ENCODE measurements around the gene SULT1B1. TPM values are rescaled to one million over a fixed set of nuclear protein-coding genes. Genes with fewer than 3 reads are reported as not detected.

The SULT1B1 gene
- total RNA-seq, 1 experiment from 2014 or later = 0.05 TPM

DNA sequence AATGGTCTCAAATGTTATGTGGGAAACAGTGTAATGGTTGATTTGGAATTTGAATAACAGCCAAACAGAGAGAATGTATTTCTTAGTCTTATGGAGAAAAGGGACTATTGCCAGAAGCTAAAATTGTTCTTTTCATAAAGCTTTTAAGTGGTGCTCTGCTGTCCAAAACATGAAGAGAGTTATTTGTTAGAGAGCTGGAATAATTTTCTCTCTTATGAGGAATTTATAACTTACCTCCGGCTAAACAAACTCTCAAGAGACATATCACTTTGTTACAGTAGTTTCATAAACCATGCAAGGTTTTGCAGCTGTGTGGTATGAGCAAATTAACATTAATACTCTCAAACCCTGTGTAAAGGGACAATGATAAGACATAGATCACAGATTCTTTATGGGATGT lies 28.6 kb downstream of the SULT1B1 start:
- ATAC-seq = no peak

DNA sequence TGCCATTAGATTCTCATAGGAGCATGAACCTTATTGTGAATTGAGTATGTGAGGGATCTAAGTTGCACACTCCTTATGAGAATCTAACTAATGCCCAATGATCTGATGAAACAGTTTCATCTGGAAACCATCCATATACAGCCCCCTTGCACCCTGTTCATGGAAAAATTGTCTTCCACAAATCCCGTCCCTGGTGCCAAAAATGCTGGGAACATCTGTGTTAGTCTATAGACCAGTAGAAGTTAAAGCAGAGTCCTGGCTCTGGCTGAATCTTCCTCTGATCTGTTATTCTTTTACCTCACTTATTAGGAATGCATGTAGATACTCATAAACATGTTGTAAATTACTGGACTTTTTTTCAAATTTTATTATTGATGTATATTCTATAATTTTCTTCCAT lies 29.2 kb downstream of the SULT1B1 start:
- Histone ChIP-seq H3K27me3 (ENCODE audit: control insufficient read depth, insufficient read depth, low read length) (no peaks in the 10 kb centered on the region), H3K4me1 (ENCODE audit: control insufficient read depth, insufficient read depth, low read length) (no peaks in the 10 kb centered on the region), H3K27ac (ENCODE audit: low read length) (no peak overlapping the region), H3K9me3 (ENCODE audit: control insufficient read depth, insufficient read depth, low read depth, low read length) (no peaks in the 10 kb centered on the region), H3K36me3 (ENCODE audit: control insufficient read depth, insufficient read depth, low read length) (no peaks in the 10 kb centered on the region), H3K4me3 (ENCODE audit: low read depth in 2 of 2, low read length in 2 of 2) (no peak overlapping the region)
- TF ChIP-seq POLR2AphosphoS5 (IDR thresholded peaks at IDR 0.05; ENCODE audit: low read depth, low read length) = no peak
- TF ChIP-seq, protein P1, sequence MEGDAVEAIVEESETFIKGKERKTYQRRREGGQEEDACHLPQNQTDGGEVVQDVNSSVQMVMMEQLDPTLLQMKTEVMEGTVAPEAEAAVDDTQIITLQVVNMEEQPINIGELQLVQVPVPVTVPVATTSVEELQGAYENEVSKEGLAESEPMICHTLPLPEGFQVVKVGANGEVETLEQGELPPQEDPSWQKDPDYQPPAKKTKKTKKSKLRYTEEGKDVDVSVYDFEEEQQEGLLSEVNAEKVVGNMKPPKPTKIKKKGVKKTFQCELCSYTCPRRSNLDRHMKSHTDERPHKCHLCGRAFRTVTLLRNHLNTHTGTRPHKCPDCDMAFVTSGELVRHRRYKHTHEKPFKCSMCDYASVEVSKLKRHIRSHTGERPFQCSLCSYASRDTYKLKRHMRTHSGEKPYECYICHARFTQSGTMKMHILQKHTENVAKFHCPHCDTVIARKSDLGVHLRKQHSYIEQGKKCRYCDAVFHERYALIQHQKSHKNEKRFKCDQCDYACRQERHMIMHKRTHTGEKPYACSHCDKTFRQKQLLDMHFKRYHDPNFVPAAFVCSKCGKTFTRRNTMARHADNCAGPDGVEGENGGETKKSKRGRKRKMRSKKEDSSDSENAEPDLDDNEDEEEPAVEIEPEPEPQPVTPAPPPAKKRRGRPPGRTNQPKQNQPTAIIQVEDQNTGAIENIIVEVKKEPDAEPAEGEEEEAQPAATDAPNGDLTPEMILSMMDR (IDR thresholded peaks at IDR 0.05) = no peak
- no peak for TF ChIP-seq SIN3A (IDR thresholded peaks at IDR 0.05; ENCODE audit: borderline replicate concordance, insufficient read depth, low read depth, low read length)
- TF ChIP-seq, protein P2, sequence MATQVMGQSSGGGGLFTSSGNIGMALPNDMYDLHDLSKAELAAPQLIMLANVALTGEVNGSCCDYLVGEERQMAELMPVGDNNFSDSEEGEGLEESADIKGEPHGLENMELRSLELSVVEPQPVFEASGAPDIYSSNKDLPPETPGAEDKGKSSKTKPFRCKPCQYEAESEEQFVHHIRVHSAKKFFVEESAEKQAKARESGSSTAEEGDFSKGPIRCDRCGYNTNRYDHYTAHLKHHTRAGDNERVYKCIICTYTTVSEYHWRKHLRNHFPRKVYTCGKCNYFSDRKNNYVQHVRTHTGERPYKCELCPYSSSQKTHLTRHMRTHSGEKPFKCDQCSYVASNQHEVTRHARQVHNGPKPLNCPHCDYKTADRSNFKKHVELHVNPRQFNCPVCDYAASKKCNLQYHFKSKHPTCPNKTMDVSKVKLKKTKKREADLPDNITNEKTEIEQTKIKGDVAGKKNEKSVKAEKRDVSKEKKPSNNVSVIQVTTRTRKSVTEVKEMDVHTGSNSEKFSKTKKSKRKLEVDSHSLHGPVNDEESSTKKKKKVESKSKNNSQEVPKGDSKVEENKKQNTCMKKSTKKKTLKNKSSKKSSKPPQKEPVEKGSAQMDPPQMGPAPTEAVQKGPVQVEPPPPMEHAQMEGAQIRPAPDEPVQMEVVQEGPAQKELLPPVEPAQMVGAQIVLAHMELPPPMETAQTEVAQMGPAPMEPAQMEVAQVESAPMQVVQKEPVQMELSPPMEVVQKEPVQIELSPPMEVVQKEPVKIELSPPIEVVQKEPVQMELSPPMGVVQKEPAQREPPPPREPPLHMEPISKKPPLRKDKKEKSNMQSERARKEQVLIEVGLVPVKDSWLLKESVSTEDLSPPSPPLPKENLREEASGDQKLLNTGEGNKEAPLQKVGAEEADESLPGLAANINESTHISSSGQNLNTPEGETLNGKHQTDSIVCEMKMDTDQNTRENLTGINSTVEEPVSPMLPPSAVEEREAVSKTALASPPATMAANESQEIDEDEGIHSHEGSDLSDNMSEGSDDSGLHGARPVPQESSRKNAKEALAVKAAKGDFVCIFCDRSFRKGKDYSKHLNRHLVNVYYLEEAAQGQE (IDR thresholded peaks at IDR 0.05; ENCODE audit: insufficient read depth in 1 of 2, low read depth in 2 of 2, low read length in 1 of 2) = no peak
- no peak for TF ChIP-seq TCF7L2 (IDR thresholded peaks at IDR 0.05; ENCODE audit: low read depth, low read length)
- in situ Hi-C loops (cut with HindIII; ENCODE audit: low pct_unique_long_range_greater_than_20kb, low sequenced_read_pairs) (no loop called here), intact Hi-C loops (cut with micrococcal nuclease; ENCODE audit: unreplicated experiment) (no loop called here)
- ATAC-seq (no peak), DNase-seq (ENCODE audit: low read depth, low spot score) (no peak)
- ChIA-PET CTCF (no interaction called here), POLR2A (no interaction called here)
- BruUV-seq (replicated peaks) = no TSS peak

More for the DNA sequence above, 28.6 kb downstream of the SULT1B1 start:
- H3K4me3 ChIP-seq (ENCODE audit: low read depth in 2 of 2, low read length in 2 of 2) = no peak overlapping the region
- no peaks in the 10 kb centered on the region for H3K27me3 ChIP-seq (ENCODE audit: control insufficient read depth, insufficient read depth, low read length)
- H3K27ac ChIP-seq (ENCODE audit: low read length) = no peak overlapping the region
- in situ Hi-C loops (cut with HindIII; ENCODE audit: low pct_unique_long_range_greater_than_20kb, low sequenced_read_pairs) (no loop called here), intact Hi-C loops (cut with micrococcal nuclease; ENCODE audit: unreplicated experiment) (no loop called here)
- H3K9me3 ChIP-seq (ENCODE audit: control insufficient read depth, insufficient read depth, low read depth, low read length) = no peaks in the 10 kb centered on the region
- no TSS peak for BruUV-seq (replicated peaks)
- POLR2A ChIA-PET = no interaction called here
- CTCF ChIA-PET = no interaction called here
- DNase-seq (ENCODE audit: low read depth, low spot score) = no peak
- no peaks in the 10 kb centered on the region for H3K36me3 ChIP-seq (ENCODE audit: control insufficient read depth, insufficient read depth, low read length)
- TF ChIP-seq TCF7L2 (IDR thresholded peaks at IDR 0.05; ENCODE audit: low read depth, low read length) (no peak), POLR2AphosphoS5 (IDR thresholded peaks at IDR 0.05; ENCODE audit: low read depth, low read length) (no peak), SIN3A (IDR thresholded peaks at IDR 0.05; ENCODE audit: borderline replicate concordance, insufficient read depth, low read depth, low read length) (no peak)
- TF ChIP-seq, protein P1 (IDR thresholded peaks at IDR 0.05) = no peak
- TF ChIP-seq, protein P2 (IDR thresholded peaks at IDR 0.05; ENCODE audit: insufficient read depth in 1 of 2, low read depth in 2 of 2, low read length in 1 of 2) = no peak
- H3K4me1 ChIP-seq (ENCODE audit: control insufficient read depth, insufficient read depth, low read length) = no peaks in the 10 kb centered on the region

Measured in Panc1 (cell line).